Measurements from ENCODE around the gene EIF4G3. TPM values are rescaled to one million over a fixed set of nuclear protein-coding genes. Genes with fewer than 3 reads are reported as not detected.

The EIF4G3 gene
- total RNA-seq, 1 experiment from 2014 or later, result 87.6 TPM

DNA sequence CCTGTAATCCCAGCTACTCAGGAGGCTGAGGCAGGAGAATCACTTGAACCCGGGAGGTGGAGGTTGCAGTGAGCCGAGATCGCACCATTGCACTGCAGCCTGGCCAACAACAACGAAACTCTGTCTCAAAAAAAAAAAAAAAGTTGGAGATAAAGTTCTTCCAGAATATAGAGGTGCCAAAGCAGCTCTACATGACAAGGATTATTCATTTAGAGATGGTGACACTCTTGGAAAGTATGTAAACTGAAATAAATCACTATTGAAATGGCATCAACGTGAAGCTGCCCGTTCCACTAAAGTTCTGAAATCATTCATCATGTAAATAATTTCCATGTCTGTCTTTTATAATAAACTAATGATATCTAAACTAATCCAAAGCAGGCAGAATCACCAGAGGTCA lies 14.9 kb downstream of the EIF4G3 start:
- H3K36me3 Mint-ChIP-seq (ENCODE audit: insufficient read depth, unreplicated experiment), result peaks cover 54% of the 10 kb centered on the region
- DNase-seq (ENCODE audit: unreplicated experiment), result no peak

DNA sequence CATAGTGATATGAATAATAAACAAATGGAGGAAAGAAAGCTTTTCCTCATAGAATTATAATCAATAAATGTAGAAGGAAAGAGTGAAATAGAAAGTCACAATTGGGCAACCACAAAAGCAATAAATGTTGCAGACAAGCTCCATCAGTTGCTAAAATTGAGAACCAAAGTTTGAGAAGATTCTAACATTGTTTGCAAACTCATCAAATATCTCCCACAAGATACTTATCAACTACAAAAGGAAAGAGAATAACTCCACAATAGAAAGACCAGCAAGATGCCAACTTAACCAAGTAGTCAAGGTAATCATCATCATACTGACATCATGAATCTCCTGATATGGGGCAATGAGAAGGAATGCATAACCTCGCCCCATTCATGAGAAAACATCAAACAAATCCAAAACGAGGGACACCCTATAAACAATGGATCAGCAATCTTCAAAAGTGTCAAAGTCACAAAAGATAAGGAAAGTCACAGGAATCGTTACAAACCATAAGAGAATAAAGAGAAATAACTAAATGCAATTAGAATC lies 16.4 kb downstream of the EIF4G3 start:
- DNase-seq (ENCODE audit: unreplicated experiment), result no peak
- Mint-ChIP-seq H3K4me3 (ENCODE audit: unreplicated experiment) (no peak overlapping the region), H3K27me3 (ENCODE audit: insufficient read depth, unreplicated experiment) (no peaks in the 10 kb centered on the region), H3K27ac (ENCODE audit: low read depth, unreplicated experiment) (no peak overlapping the region), H3K9me3 (ENCODE audit: unreplicated experiment) (no peaks in the 10 kb centered on the region), H3K36me3 (ENCODE audit: insufficient read depth, unreplicated experiment) (peaks cover 47% of the 10 kb centered on the region), H3K4me1 (ENCODE audit: insufficient read depth, unreplicated experiment) (peaks cover 21% of the 10 kb centered on the region)
- BruUV-seq (replicated peaks), result no TSS peak
- ChIA-PET CTCF (no interaction called here), POLR2A (interaction anchor here (1.1 kb wide), 1 partner anchor 14 kb away, joined by 3 read pairs; no protein-coding TSS in a partner anchor)
- no peak for TF ChIP-seq CTCF (IDR thresholded peaks at IDR 0.05; ENCODE audit: unreplicated experiment)
- intact Hi-C loops (cut with micrococcal nuclease), result no loop called here

More for the DNA sequence above, 14.9 kb downstream of the EIF4G3 start:
- H3K9me3 Mint-ChIP-seq (ENCODE audit: unreplicated experiment), result no peaks in the 10 kb centered on the region
- H3K4me1 Mint-ChIP-seq (ENCODE audit: insufficient read depth, unreplicated experiment), result peaks cover 21% of the 10 kb centered on the region
- H3K27ac Mint-ChIP-seq (ENCODE audit: low read depth, unreplicated experiment), result no peak overlapping the region
- ChIA-PET POLR2A (interaction anchor here (0.9 to 3.6 kb wide), 3 partner anchors 12 to 13 kb away, joined by 3 to 23 read pairs (median 9); no protein-coding TSS in a partner anchor), CTCF (interaction anchor here (0.6 kb wide), 2 partner anchors 306 to 1572 kb away, joined by 3 read pairs; no protein-coding TSS in a partner anchor)
- intact Hi-C loops (cut with micrococcal nuclease), result no loop called here
- BruUV-seq (replicated peaks), result no TSS peak
- H3K4me3 Mint-ChIP-seq (ENCODE audit: unreplicated experiment), result no peak overlapping the region
- no peak for TF ChIP-seq CTCF (IDR thresholded peaks at IDR 0.05; ENCODE audit: unreplicated experiment)
- H3K27me3 Mint-ChIP-seq (ENCODE audit: insufficient read depth, unreplicated experiment), result no peaks in the 10 kb centered on the region

DNA sequence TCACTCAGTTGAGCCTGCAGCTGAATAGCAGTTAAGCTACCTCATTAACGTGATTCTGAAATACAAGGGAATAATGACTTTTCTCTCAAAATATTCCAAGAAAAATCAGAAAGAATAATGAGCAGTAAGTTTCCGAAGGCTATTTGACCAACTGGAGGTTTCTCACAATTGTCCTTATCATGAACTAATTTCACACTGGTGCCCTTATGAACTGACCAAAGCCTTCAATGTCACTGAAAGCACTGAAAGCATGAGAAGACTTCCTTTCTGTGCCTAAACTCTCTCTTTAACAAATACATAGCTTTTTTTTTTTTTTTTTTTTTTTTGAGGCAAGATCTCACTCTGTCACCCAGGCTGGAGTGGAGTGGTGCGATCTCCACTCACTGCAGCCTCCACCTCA lies 18.8 kb downstream of the EIF4G3 start:
- BruUV-seq (replicated peaks), result no TSS peak
- no peak overlapping the region for H3K4me3 Mint-ChIP-seq (ENCODE audit: unreplicated experiment)
- H3K4me1 Mint-ChIP-seq (ENCODE audit: insufficient read depth, unreplicated experiment), result peaks cover 15% of the 10 kb centered on the region
- H3K27ac Mint-ChIP-seq (ENCODE audit: low read depth, unreplicated experiment), result peak overlapping the region; percentile 52
- CTCF ChIA-PET, result interaction anchor here (0.6 to 0.7 kb wide), 2 partner anchors 25 to 37 kb away, joined by 3 to 5 read pairs; no protein-coding TSS in a partner anchor
- H3K27me3 Mint-ChIP-seq (ENCODE audit: insufficient read depth, unreplicated experiment), result no peaks in the 10 kb centered on the region
- no peaks in the 10 kb centered on the region for H3K9me3 Mint-ChIP-seq (ENCODE audit: unreplicated experiment)
- intact Hi-C loops (cut with micrococcal nuclease), result no loop called here
- POLR2A ChIA-PET, result interaction anchor here (0.9 kb wide), 1 partner anchor 16 kb away, joined by 3 read pairs; no protein-coding TSS in a partner anchor
- no peak for TF ChIP-seq CTCF (IDR thresholded peaks at IDR 0.05; ENCODE audit: unreplicated experiment)
- no peak for DNase-seq (ENCODE audit: unreplicated experiment)
- H3K36me3 Mint-ChIP-seq (ENCODE audit: insufficient read depth, unreplicated experiment), result peaks cover 60% of the 10 kb centered on the region

GRCh38 chr1:21157054-21157453 lies 19.6 kb downstream of the EIF4G3 start:
- Mint-ChIP-seq H3K4me3 (ENCODE audit: unreplicated experiment) (no peak overlapping the region), H3K4me1 (ENCODE audit: insufficient read depth, unreplicated experiment) (peaks cover 15% of the 10 kb centered on the region), H3K36me3 (ENCODE audit: insufficient read depth, unreplicated experiment) (peaks cover 52% of the 10 kb centered on the region), H3K27me3 (ENCODE audit: insufficient read depth, unreplicated experiment) (no peaks in the 10 kb centered on the region), H3K27ac (ENCODE audit: low read depth, unreplicated experiment) (peak overlapping the region; percentile 52), H3K9me3 (ENCODE audit: unreplicated experiment) (no peaks in the 10 kb centered on the region)
- intact Hi-C loops (cut with micrococcal nuclease), result no loop called here
- no peak for DNase-seq (ENCODE audit: unreplicated experiment)
- POLR2A ChIA-PET, result no interaction called here
- TF ChIP-seq CTCF (IDR thresholded peaks at IDR 0.05; ENCODE audit: unreplicated experiment), result no peak
- BruUV-seq (replicated peaks), result no TSS peak
- CTCF ChIA-PET, result no interaction called here

All from MCF 10A (cell line).